Activated T-cell treated with anti-CD3 and anti-CD28 coated beads, Interleukin-2, amount 50 U/mL, for 48 hours (primary cell): ENCODE measurements around the gene SEC24D.
A peak's percentile ranks its signal among the peaks of the same experiment; 100 is the strongest.
"Not testable (repeated sequence)": the region's sequence is repeated elsewhere in the genome, so short reads cannot be mapped to it uniquely, and the experiment has no call there.

ENCODE experiments used
- DNase-seq, 2 experiments: peaks; one replicate each; pipeline ENCODE4 v3.0.0-alpha.2; 2020

SEC24D gene

GRCh38 chr4:118835571-118836300, at the start of gene SEC24D:
Gene SEC24D (minus strand): TSS chr4:118836126. CDS start chr4:118833696, 2,430 bp downstream.
- DNase-seq: peak; percentile 86 to 91

- no peak for DNase-seq
These were observed 48.8 kb upstream of the SEC24D start for GRCh38 chr4:118884716-118885115.

- DNase-seq: no peak
These were observed 47.9 kb upstream of the SEC24D start for GRCh38 chr4:118883861-118884260.

GRCh38 chr4:118881512-118882146, 45.7 kb upstream of the SEC24D start:
- no peak for DNase-seq

- DNase-seq: no peak
These were observed 43.5 kb upstream of the SEC24D start for GRCh38 chr4:118879409-118879808.

- not testable (repeated sequence) for DNase-seq
These were observed 42.6 kb upstream of the SEC24D start for GRCh38 chr4:118878507-118878906.

- DNase-seq: no peak
These were observed 41.9 kb upstream of the SEC24D start for GRCh38 chr4:118877797-118878196.

GRCh38 chr4:118872181-118872580, 36.3 kb upstream of the SEC24D start:
- DNase-seq: no peak

- DNase-seq: no peak
These were observed 33.9 kb upstream of the SEC24D start for GRCh38 chr4:118869808-118870342.

- DNase-seq: no peak
These were observed 31.6 kb upstream of the SEC24D start for GRCh38 chr4:118867311-118868067.

- DNase-seq: no peak
These were observed 30.5 kb upstream of the SEC24D start for GRCh38 chr4:118866442-118866841.

GRCh38 chr4:118865091-118865708, 29.3 kb upstream of the SEC24D start:
- no peak for DNase-seq

- no peak for DNase-seq
These were observed 22.9 kb upstream of the SEC24D start for GRCh38 chr4:118858779-118859178.

GRCh38 chr4:118857760-118858159, 21.8 kb upstream of the SEC24D start:
- DNase-seq: no peak

GRCh38 chr4:118850488-118851173, 14.7 kb upstream of the SEC24D start:
- peak in 1 of 2 experiments; percentile 31 for DNase-seq

GRCh38 chr4:118849867-118850487, 14.1 kb upstream of the SEC24D start:
- DNase-seq: no peak

GRCh38 chr4:118848901-118849300, 13.0 kb upstream of the SEC24D start:
- DNase-seq: no peak

- DNase-seq: no peak
These were observed 12.3 kb upstream of the SEC24D start for GRCh38 chr4:118848242-118848641.

- DNase-seq: no peak
These were observed 11.1 kb upstream of the SEC24D start for GRCh38 chr4:118846979-118847378.

GRCh38 chr4:118845552-118846050, 9.7 kb upstream of the SEC24D start:
- DNase-seq: no peak

GRCh38 chr4:118843237-118843636, 7.3 kb upstream of the SEC24D start:
- DNase-seq: no peak

GRCh38 chr4:118842055-118842454, 6.1 kb upstream of the SEC24D start:
- no peak for DNase-seq
